WTC11 (cell line): ENCODE data around the gene RNASE12.

ENCODE experiments used
- ATF2 ChIP-seq: sonication (generic); formaldehyde crosslinking; IDR thresholded peaks from 2 replicates; pipeline ENCODE4 v1.8.1; 2022; ENCODE audit warnings: low read depth, missing genetic modification reagents, borderline replicate concordance
- CTCF ChIP-seq: fragments of 200-600 bp; IDR thresholded peaks from 2 replicates; pipeline ENCODE4 v1.8.0; 2022; ENCODE audit warnings: antibody characterized with exemption
- EMX1 ChIP-seq: fragments of 250-450 bp; sonication (Bioruptor Pico); IDR thresholded peaks from 2 replicates; pipeline ENCODE4 v1.8.0; 2021; ENCODE audit warnings: mild to moderate bottlenecking
- FOXJ3 ChIP-seq: sonication (generic); formaldehyde crosslinking; IDR thresholded peaks from 2 replicates; pipeline ENCODE4 v1.9.0; 2021; ENCODE audit warnings: missing genetic modification reagents, mild to moderate bottlenecking, borderline replicate concordance
- FOXP1 ChIP-seq: sonication (generic); formaldehyde crosslinking; IDR thresholded peaks from 2 replicates; pipeline ENCODE4 v1.8.0; 2022; ENCODE audit warnings: missing genetic modification reagents, mild to moderate bottlenecking, moderate library complexity, borderline replicate concordance
- GRHL2 ChIP-seq: fragments of 250-450 bp; sonication (Bioruptor Pico); IDR thresholded peaks from 2 replicates; pipeline ENCODE4 v1.8.0; 2022; ENCODE audit warnings: mild to moderate bottlenecking, moderate library complexity; ENCODE audit not compliant: insufficient replicate concordance, severe bottlenecking
- HMGA2 ChIP-seq: fragments of 250-450 bp; sonication (Bioruptor Pico); IDR thresholded peaks from 2 replicates; pipeline ENCODE4 v1.4.0; 2021; ENCODE audit warnings: mild to moderate bottlenecking, moderate library complexity
- IRF1 ChIP-seq: sonication (generic); formaldehyde crosslinking; IDR thresholded peaks from 2 replicates; pipeline ENCODE4 v1.8.0; 2023; ENCODE audit warnings: missing genetic modification reagents
- JAZF1 ChIP-seq: fragments of 250-450 bp; sonication (Bioruptor Pico); IDR thresholded peaks from 2 replicates; pipeline ENCODE4 v1.9.0; 2021; ENCODE audit warnings: moderate library complexity, mild to moderate bottlenecking, inconsistent platforms
- MAX ChIP-seq: sonication (generic); formaldehyde crosslinking; IDR thresholded peaks from 2 replicates; pipeline ENCODE4 v1.8.0; 2022; ENCODE audit warnings: mild to moderate bottlenecking, missing genetic modification reagents
- MXD4 ChIP-seq: fragments of 250-450 bp; sonication (Bioruptor Pico); IDR thresholded peaks from 2 replicates; pipeline ENCODE4 v1.8.0; 2021; ENCODE audit warnings: mild to moderate bottlenecking, moderate library complexity, borderline replicate concordance
- NR2C2 ChIP-seq: sonication (generic); formaldehyde crosslinking; IDR thresholded peaks from 2 replicates; pipeline ENCODE4 v1.8.0; 2022; ENCODE audit warnings: mild to moderate bottlenecking, missing genetic modification reagents
- TF ChIP-seq, protein P1 (sequence below): sonication (generic); formaldehyde crosslinking; IDR thresholded peaks from 2 replicates; pipeline ENCODE4 v1.8.0; 2022; ENCODE audit warnings: mild to moderate bottlenecking, missing genetic modification reagents

DNA sequence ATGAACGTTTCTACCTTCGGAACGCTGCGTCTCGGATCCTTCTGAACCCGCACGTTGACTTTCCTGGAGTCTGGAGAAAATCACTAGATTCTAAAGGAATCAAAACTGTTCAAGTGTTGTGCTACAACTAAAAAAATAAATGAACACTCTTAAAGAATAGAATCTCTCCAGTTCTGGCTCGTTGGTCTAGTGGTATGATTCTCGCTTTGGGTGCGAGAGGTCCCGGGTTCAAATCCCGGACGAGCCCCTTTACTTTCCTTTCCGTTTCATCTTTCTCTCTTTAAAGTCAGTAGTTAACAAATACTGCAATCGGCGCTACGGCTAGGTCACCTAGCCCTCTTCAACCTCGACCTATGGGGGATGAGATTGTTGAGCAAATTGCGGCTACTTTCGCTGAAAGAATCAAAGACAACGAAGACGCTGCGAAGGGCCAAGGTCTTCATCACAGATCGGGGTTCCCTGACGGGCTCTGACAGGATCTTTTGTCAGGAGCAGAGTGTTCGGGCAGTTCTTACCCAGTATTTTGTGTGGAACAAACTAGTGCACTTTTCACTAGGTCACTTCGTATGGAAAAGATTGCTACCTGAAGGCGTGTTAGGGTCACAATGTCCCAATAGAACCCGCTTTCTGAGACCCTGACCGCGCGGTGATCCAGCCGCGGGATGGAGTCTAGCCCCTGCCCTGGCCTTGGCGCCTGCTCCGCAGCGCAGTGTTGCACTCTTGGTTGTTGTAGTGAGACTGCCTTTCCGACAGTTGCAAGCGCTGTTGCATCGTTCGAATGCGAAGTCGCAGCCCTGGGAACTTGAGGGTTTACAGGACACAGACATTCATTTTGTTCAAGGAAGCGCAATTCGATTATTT is 41.9 kb upstream of the RNASE12 start:
- TF ChIP-seq CTCF (no peak), FOXP1 (CRISPR knock-in tag) (no peak), NR2C2 (CRISPR knock-in tag) (no peak), IRF1 (CRISPR knock-in tag) (no peak), HMGA2 (no peak), EMX1 (no peak), MXD4 (CRISPR knock-in tag) (no peak), GRHL2 (CRISPR knock-in tag) (no peak), ATF2 (CRISPR knock-in tag) (no peak), FOXJ3 (CRISPR knock-in tag) (no peak), MAX (CRISPR knock-in tag) (no peak), JAZF1 (CRISPR knock-in tag) (no peak)
- TF ChIP-seq, protein P1, sequence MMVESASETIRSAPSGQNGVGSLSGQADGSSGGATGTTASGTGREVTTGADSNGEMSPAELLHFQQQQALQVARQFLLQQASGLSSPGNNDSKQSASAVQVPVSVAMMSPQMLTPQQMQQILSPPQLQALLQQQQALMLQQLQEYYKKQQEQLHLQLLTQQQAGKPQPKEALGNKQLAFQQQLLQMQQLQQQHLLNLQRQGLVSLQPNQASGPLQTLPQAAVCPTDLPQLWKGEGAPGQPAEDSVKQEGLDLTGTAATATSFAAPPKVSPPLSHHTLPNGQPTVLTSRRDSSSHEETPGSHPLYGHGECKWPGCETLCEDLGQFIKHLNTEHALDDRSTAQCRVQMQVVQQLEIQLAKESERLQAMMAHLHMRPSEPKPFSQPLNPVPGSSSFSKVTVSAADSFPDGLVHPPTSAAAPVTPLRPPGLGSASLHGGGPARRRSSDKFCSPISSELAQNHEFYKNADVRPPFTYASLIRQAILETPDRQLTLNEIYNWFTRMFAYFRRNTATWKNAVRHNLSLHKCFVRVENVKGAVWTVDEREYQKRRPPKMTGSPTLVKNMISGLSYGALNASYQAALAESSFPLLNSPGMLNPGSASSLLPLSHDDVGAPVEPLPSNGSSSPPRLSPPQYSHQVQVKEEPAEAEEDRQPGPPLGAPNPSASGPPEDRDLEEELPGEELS (CRISPR knock-in tag): no peak
